Hindlimb muscle (tissue), 1 donor: ENCODE data around the gene GRAMD1B. TPM values are rescaled to one million over a fixed set of nuclear protein-coding genes. Genes with fewer than 3 reads are reported as not detected.

Source experiments
- DNase-seq: peaks from one replicate; pipeline ENCODE4 v3.0.0-alpha.2; 2013
- polyA plus RNA-seq: library from polyadenylated mRNA; unstranded; fragments of 120-200 nt; gene quantifications from one replicate; pipeline ENCODE4 v1.2.1, GENCODE V29; 2013; ENCODE audit not compliant: insufficient read length

Gene GRAMD1B
- polyA plus RNA-seq, 1 donor = 11.8 TPM

- DNase-seq = no peak
Observed at GRCh38 chr11:123409456-123410217, 20.4 kb upstream of the GRAMD1B start.

GRCh38 chr11:123410218-123410549 lies 19.9 kb upstream of the GRAMD1B start:
- DNase-seq = no peak

GRCh38 chr11:123413636-123414035 lies 16.4 kb upstream of the GRAMD1B start:
- DNase-seq = no peak

GRCh38 chr11:123416566-123416965 lies 13.5 kb upstream of the GRAMD1B start:
- no peak for DNase-seq

GRCh38 chr11:123418351-123419114 lies 11.5 kb upstream of the GRAMD1B start:
- no peak for DNase-seq

- DNase-seq = no peak
Observed at GRCh38 chr11:123419731-123420452, 10.2 kb upstream of the GRAMD1B start.

- no peak for DNase-seq
Observed at GRCh38 chr11:123421589-123421988, 8.5 kb upstream of the GRAMD1B start.

GRCh38 chr11:123425367-123425766 lies 4.7 kb upstream of the GRAMD1B start:
- DNase-seq = no peak

GRCh38 chr11:123426789-123427188 lies 3.3 kb upstream of the GRAMD1B start:
- no peak for DNase-seq

GRCh38 chr11:123427405-123427804 lies 2.7 kb upstream of the GRAMD1B start:
- DNase-seq = no peak

- no peak for DNase-seq
Observed at GRCh38 chr11:123428116-123428715, 1.9 kb upstream of the GRAMD1B start.

- no peak for DNase-seq
Observed at GRCh38 chr11:123429336-123429735, 733 bp upstream of the GRAMD1B start.

GRCh38 chr11:123430721-123431497 lies 840 bp downstream of the GRAMD1B start:
- peak; percentile 53 for DNase-seq

- DNase-seq = no peak
Observed at GRCh38 chr11:123431619-123432018, 1.6 kb downstream of the GRAMD1B start.

GRCh38 chr11:123434262-123434661 lies 4.2 kb downstream of the GRAMD1B start:
- DNase-seq = no peak

GRCh38 chr11:123434911-123435310 lies 4.8 kb downstream of the GRAMD1B start:
- DNase-seq = no peak

GRCh38 chr11:123437236-123437979 lies 7.3 kb downstream of the GRAMD1B start:
- no peak for DNase-seq

GRCh38 chr11:123438131-123438627 lies 8.1 kb downstream of the GRAMD1B start:
- DNase-seq = no peak

- DNase-seq = no peak
Observed at GRCh38 chr11:123439616-123440015, 9.5 kb downstream of the GRAMD1B start.

- no peak for DNase-seq
Observed at GRCh38 chr11:123441161-123441560, 11.1 kb downstream of the GRAMD1B start.
